GM18868 (cell line): Measurements from ENCODE around the gene PPIF.
A peak's percentile ranks its signal among the peaks of the same experiment; 100 is the strongest.
"Not testable (repeated sequence)": the region's sequence is repeated elsewhere in the genome, so short reads cannot be mapped to it uniquely, and the experiment has no call there.

Experiments used
- ATAC-seq: cut with Tn5 transposase; IDR thresholded peaks from one replicate; pipeline ENCODE4 v1.9.1; 2021; ENCODE audit warnings: mild to moderate bottlenecking, moderate library complexity; ENCODE audit not compliant: unreplicated experiment

The PPIF gene

DNA sequence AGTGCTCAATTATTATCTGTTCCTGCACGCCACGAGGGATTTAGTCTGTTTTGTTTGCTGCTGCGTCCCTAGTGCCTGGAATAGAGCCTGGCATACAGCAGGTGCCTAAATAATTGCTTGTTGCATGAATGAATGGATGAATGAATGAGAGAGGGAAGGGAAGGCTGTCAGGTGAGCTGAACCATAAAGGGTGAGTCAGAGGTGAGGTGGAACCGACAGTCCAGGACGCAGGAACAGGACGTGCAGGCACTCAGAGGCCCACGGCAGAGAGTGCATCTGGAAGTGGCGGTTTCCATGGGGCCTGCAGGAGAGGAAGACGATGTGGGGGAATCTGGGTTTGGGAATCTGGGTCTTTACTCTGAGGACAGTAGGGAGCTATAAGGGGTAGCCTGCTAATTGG lies 17.7 kb upstream of the PPIF start:
- ATAC-seq: no peak

DNA sequence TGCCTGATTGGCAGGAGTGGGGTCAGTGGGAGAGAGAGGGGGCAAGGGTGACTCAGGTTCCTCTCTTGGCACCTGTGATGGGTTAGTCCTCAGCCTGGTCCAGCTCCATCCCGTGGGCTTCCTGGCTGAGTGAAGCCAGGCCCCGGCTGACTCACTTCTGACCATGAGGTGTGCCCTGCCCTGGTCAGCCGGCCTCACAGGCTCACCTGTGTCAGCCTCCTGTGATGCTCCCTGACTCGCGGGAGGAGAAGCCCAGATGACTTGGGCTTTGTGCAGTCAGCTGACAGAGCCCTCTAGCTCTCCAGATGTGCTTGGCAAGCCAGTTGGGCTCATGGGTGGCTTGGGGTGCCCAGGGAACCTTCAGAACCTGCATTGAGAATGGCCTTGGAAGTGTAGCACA lies 16.0 kb upstream of the PPIF start:
- ATAC-seq: peak; percentile 23

DNA sequence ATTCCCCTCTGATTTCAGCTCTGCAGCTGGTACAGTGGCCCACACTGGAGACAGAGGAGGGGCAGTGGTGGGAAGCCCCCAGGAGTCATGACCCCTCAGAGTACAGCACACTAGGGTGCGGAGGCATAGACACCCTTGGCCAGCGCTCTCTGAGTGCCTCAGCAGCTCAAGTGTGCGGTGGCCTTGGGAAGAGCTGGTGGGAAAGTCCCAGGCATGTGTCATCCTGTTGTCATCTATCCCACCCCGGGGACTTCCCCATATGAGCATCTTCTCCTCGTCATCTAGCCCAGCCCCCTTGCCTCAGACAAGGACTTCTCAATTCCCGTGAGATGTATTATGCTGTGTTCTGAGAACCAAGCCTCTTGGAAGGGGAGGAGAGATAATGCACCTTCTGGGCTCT lies 15.6 kb upstream of the PPIF start:
- peak; percentile 95 for ATAC-seq

DNA sequence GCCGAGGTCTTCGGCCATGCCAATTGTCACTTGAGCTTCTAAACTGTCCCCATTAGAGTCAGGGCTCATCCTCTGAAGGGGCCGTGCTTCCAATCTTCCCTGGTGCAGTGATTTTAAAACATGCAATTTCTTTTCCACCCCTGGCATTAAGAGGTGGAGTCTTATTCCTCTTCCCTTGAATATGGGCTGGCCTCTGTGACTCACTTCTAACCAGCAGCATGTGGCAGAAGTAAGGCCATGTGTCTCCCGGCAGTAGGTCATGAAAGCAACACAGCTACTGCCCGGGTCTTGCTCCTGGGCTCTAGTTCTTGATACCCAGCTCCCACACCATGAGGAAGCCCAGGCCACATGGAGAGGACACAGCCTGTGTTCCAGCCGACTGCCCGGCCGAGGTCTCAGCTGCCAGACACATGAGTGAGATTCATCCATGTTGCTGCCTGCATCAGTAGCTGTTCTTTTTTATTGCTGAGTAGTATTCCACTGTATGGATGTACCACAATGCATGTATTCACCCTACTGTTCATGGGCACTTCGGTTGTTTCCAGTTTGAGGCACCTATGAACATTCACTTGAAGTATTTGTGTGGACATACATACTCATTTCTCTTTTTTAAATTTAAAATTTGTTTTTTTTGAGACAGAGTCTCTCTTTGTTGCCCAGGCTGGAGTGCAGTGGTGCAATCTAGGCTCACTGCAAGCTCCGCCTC lies 14.5 kb upstream of the PPIF start:
- ATAC-seq: not testable (repeated sequence)

DNA sequence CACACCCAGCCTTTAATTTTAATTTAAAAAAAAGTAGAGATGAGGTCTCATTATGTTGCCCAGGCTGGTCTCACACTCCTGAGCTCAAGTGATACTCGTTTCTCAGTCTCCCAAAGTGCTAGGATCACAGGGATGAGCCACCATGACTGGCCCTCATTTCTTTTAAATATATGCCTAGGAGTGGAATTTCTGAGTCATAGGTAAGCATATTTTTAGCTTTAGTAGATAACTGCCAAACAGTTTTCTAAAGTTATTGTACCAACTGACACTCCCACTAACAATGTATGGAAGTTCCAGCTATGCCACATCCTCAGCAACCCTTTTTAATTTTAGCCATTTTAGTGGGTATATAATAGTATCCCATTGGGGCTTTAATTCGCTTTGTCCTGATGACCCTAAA lies 13.8 kb upstream of the PPIF start:
- no peak for ATAC-seq

DNA sequence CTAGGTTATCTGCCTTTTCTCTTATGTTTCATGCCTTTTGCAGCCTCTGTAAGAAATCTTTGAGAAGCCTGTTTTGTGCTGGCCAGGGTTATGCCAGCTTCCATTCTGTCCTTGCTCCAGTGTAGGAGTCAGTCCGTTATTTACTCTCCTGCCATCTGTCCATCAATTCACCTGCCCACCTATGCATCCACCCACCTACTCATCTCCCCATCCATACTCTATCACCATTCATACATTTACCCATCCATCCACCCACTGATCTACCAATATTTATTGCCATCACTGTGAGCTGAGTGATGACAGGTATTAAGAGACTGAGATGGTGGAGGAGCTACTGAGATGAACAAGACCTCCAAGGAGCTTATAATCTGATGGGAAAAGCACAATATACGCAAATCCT lies 12.7 kb upstream of the PPIF start:
- no peak for ATAC-seq

DNA sequence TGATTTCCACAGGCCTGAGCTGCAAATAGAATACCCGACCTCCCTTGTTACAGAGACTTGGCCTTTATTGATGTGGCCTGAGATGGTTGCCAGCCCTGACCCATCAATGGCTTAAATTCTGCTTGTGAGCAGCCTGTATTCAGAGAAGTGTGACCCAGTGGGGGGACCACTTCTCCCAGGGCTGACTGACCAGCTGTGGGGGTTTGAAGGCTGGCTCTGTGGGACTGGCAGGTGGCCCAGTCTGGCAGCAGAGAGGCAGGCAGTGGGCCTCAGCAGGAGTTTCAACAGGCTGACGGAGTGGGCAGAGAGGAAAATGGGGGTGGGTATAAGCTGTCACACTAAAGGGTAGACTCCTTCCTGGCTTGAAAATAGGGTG lies 12.2 kb upstream of the PPIF start:
- ATAC-seq: no peak

DNA sequence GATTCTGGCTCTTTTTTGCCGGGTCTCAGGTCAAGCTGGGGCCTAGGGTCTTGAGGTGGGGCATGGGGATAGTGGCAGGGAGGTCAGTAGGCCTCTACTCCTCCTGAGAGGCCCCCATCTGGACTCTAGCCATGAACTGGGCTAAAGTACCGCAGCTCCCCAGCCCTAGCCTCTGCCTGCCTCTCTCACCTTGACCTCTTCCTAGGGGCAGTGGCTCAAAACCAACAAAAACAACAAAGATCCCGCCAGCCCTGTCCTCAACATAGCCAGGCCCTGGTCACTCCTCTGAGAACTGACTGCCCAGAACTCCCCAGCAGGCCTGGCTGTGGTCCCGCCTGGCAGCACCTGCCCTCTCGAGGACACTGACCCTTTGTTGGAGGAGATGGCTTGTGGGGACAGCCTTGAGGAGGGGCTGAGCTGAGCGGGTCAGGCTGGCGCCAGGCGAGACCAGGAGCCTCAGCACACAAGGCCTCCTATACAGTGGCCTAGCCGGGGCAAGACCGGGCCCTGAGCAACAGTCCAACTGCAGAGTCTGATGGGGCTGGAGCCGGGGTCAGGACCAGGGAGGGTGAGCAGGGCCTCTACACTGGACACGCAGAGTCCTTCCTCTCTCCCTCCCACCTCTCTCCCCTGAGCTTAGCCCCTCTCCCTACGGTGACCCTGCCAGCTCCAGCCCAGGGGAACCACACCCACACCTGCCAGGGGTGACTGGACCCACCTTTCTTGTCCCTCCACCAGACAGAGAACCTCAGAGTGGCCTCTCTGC lies 11.6 kb upstream of the PPIF start:
- no peak for ATAC-seq

DNA sequence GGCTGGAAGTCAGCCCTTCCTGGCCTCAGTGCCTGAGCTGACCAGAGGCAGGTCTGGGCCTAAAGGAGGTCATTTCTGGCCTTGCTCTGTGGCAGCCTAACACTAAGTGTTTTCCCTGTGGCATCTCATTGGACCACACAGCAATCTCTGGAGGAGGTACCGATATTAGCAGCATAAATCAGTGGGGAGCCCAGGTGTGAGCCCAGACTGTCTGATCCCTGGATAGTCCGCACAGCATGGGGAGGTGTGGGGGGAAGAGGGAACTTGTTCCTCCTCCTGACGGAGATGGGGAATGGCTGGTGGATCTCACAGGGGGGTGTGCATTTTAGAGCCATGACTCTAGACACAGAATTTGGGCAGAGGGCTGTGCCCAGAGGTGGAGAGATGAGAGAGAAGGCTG lies 11.0 kb upstream of the PPIF start:
- no peak for ATAC-seq

DNA sequence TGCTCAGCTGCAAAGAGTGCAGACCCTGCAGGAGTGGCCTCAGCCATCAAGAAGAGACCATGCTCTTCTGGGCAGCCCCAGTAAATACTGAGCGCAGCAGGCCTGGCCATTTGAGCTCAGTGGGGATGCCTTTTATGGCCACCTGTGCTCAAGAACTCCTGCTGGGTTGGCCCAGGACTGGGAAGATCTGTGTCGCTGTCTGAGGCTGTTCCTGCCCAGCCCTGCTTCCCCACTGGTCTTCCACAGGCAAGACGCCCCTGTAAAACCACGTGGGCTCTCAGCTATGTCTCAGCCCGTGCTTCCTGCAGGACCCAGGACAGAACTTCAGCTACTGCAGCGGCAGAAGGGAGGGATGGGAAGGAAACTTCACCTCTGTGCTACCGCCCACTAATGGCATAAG lies 10.5 kb upstream of the PPIF start:
- ATAC-seq: no peak

DNA sequence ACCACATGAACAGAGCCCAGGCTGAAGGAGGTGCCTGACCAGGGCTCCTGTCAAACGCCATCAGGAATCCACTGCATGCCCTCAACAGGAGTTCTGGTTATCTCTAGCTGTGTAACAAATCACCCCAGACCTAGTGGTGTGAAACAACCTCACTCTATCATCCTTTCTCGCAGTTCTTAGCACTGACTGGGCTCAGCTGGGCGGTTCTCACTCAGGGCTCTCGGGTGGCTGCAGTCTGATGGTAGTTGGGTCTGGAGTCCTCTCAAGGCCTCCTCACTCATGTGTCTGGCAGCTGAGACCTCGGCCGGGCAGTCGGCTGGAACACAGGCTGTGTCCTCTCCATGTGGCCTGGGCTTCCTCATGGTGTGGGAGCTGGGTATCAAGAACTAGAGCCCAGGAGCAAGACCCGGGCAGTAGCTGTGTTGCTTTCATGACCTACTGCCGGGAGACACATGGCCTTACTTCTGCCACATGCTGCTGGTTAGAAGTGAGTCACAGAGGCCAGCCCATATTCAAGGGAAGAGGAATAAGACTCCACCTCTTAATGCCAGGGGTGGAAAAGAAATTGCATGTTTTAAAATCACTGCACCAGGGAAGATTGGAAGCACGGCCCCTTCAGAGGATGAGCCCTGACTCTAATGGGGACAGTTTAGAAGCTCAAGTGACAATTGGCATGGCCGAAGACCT lies 9.3 kb upstream of the PPIF start:
- ATAC-seq: not testable (repeated sequence)

DNA sequence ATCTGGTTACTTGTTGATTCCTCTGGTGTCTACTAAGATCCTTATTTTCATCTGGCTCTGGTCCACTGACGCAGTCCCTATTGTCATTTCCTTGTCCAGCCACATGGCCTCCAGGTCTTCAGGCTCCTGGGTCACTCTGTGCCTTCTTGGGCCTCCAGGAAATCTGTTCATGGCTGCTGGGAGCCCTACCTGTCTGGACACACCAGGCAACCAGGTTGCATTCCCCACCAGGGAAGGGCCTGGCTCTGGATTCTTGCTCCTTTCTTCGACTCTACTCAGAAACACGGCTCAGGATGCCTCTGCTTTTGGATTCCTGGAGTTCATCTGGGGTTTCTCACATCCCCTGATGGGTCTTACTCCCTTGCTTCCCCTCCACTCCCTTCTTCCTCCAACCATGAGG lies 8.0 kb upstream of the PPIF start:
- no peak for ATAC-seq

DNA sequence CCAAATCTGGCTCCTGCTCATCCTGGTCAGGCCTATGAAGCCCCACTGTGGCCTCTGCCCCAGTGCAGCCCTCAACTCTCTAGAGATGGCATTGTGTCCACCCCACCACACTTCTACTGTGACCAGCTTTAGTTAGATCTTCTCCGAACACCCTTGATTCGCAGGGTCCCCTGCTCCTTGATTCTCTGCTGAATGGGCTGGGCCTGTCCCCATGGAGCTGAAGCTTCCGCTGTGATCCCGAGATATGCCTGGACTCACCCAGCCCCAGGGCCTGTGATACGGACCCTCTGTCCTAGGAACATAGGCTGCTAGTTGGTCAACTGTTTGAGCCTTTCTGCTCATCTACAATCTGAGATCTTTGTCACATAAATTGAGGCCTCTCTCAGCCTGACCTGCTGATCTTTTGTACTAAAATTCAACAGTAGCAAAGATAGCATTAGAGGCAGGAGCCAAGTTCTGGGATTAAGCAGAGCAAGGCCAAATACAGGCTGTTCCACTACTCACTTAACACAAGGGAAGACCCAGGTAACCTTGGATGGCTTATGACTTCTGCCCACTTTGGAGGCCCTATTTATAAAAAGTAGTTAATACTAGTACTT lies 6.5 kb upstream of the PPIF start:
- no peak for ATAC-seq

DNA sequence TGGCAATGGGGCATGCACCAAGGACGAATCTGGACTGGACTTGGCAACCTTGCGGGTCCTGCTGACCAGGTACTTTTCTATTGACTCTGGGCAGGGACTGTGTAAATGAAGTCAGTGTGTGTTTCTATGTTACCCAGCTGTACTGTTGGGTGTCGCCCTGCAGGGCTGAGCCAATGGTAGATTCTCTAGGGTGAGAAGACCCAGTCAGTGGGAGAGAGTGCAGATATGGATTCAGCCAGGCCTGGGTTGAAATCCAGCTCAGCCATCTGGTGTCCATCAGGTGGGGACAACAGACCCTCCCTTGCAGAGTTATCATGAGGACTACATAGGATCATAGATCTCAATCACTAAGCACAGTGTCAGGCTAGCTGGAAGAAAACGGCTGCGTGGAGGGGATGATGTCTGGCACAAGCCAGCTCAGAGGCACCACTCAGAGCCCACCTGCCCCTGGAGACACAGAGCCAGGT lies 4.9 kb upstream of the PPIF start:
- no peak for ATAC-seq

DNA sequence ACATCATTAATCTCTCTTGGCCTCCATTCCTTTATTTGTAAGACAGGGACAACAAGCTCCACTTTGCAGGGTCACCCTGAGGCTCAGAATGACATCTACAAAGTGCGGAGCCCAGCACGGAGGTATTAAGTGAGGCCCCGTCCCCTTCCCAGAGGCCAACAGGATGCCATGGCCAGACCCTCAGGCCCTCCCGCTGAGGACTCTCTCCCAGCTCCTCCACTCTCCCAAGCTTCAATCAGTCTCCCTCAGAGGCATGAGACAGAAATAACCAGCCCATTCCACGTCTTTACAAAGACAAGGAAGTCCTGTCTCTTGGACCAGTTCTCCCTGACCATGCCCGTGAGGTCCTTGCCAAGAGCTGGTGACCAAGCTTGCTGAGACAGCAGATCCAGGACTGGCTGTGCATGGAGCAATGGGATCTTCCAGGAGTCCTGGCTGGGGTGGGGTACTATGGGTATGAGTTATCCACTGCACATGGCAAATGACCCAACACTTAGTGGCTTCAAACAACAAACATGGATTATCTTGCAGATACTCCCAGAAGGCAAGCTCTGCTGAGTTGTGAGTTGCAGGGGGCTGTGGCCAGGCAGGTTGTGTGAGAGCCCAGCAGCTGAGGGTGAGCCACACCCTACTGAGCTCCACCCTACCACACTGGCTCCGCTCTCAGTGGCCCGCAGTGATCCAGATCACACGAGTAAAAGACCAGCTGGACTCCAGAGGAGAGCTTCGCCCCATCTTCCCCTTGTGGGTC lies 4.3 kb upstream of the PPIF start:
- no peak for ATAC-seq

DNA sequence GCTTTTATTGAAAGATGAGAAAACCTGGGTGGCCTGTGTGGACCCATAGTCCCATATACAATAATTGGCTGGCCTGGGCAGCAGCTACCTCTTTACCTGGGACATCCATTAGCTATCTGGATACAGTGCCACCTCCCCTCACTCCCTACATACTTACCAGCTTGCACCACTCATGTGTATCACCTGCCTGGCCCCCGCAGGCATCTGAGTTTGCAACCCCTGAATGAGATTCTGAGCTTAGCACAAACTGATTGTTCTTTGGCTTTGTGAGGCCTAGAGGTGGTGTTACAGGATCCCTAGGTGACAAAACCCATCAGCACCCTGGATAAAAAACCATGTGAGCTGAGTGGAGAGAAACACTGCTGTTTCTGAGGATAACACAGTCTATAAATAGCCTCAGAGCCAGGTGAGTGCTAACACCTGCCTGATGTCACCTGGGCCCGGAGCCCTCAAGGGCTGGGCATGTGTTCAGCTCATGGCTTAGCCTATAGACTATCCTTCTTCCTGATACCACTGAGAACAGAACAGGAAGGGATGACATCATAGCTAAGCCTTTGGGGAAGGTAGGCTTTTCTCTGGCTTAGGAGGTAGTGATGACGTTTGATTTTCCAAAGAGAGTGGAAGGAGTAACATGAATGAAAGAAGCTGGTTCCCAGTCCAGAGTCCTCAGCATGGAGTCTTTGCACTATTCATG lies 2.6 kb upstream of the PPIF start:
- ATAC-seq: no peak

DNA sequence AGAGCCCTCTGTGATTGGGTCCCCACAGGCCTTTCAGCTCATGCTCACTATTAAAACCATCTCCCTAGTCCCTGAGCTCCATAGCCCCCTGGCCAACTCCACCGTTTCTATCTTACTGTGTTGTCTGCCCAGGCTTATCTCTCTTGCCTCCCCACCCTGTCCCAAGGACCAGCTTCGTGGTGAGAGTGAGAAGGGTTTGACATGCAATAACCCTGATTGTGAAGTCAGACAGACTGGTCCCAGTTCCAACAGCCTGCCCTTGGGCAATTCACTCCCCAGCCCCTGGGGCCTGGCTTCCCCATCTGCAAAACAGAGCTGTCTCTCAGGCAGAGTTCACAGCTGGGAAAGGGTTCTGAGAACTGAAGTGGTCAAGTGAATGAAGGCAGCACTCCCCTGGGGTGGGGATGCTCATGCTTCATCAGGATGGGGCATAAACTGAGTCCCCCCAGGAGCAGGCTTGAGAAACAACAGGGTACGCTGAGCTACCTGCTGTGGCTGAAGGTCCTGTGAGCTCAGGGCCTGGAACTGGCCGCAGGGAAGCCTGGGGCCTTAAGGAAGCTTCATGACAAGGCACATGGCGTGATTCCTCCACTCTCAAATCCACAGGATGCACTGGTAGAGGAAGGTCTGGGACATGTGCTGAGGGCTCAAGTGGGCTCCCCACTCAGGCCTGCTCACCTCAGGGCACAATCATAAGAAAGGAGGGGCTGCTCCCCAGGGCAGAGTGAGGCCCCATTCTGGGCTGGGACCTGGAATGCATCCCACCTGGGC lies 1.8 kb upstream of the PPIF start:
- ATAC-seq: no peak

DNA sequence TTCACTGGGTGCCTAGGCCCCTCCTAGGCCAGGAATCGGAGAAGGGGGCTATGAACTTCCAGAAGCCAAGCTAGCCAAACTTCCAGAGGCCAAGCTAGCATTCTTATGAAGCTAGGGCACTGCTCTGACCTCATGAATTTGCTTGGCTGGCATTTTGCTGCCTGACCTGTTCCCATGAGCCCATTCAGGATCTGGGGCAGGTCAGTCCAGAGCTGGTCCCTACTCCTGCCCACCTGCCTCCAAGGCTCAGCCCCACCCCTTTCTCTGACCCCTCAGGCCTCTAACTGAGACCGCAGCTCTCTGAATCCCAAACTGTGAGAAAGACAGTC lies 1.3 kb upstream of the PPIF start:
- ATAC-seq: no peak

DNA sequence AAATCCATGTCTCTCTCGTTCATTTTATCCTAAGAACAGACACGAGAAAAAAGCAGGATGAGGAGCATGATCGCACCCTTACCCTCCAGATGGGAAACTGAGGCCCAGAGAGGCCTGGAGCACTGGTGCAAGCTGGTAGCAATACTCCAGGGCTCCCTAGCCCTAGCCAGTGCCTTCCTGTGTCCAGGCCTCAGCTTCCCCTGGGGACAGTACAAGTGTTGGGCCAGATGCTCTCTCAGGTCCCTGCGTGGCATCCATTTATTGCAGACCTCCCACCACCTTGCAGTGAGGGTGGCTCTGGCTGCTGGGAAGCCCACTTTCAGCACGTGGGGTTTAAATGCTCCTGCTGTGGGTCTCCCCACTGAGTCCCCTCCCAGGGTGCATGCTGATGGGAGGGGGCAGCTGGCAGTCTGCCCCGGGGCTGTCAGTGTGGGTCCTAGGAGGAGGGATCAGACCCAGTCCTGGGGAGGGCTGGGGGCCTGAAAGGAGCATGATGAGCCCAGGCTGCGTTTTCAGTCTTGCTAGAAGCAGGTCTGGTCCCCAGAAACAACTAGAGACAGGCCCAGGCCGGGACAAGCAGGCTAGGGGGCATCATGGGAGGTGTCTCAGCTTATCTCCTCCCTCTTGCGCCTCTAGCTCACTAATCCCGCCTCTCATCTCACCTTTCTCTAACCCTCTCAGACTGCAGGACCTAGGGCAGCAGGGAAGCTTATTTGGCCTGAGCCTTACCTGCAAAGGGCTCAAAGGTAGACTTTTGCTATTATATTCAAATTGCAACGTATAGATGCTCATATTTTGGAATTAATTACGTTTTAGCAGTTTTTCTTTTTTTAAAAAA lies 662 bp upstream of the PPIF start:
- ATAC-seq: no peak
